ENCODE data around the gene C6orf47.
"Not testable (repeated sequence)": the region's sequence is repeated elsewhere in the genome, so short reads cannot be mapped to it uniquely, and the experiment has no call there.

Gene C6orf47

GRCh38 chr6:31660381-31661261, at the start of gene C6orf47:
Gene C6orf47, minus strand, starts transcription at chr6:31660778. Its CDS starts 831 bp downstream, at chr6:31659947.
- peak; percentile 65 for DNase-seq (ENCODE audit: low read depth)

DNA sequence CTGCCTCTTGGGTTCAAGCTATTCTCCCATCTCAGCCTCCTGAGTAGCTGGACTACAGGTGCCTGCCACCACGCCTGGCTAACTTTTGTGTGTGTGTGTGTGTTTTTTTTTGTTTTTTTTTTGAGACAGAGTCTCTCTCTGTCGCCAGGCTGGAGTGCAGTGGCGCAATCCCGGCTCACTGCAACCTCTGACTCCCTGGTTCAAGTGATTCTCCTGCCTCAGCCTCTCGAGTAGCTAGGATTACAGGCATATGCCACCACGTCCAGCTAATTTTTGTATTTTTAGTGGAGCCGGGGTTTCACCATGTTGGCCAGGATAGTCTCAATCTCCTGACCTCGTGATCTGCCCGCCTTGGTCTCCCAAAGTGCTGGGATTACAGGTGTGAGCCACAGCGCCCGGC, 48.6 kb upstream of the C6orf47 start:
- DNase-seq (ENCODE audit: low read depth): not testable (repeated sequence)

GRCh38 chr6:31708224-31708623, 47.6 kb upstream of the C6orf47 start:
- no peak for DNase-seq (ENCODE audit: low read depth)

GRCh38 chr6:31707701-31708100, 47.1 kb upstream of the C6orf47 start:
- no peak for DNase-seq (ENCODE audit: low read depth)

DNA sequence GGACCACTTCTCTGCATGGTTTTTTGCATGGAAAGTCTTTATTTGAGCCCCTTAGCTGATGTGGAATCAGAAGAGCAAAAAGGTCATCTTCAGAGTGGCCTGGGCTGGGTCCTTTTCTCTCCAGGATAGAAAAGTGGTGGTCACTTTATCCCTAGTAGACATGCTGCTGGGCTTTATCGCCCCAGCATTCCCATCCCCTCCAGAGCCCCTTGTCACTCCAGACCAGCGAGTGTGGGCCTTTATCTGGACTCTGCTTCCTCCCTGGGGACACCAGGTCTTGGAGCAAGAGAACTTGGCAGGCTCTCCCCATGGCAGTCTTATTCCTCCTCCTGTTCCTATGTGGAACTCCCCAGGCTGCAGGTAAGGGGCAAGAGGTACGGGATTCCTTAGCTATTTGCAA, 46.0 kb upstream of the C6orf47 start, which contains the start of gene LY6G6F:
Gene LY6G6F (plus strand): TSS at position 268 of the 400 bp plus-strand sequence. CDS start 41 bp downstream, at position 309.
- DNase-seq (ENCODE audit: low read depth): no peak

- DNase-seq (ENCODE audit: low read depth): no peak
Measured at GRCh38 chr6:31705931-31706330, 45.4 kb upstream of the C6orf47 start.

GRCh38 chr6:31702819-31703716, 42.5 kb upstream of the C6orf47 start, which contains the start of gene ABHD16A:
Gene ABHD16A, minus strand, starts transcription at chr6:31703324. Its CDS starts 43 bp downstream, at chr6:31703281.
- DNase-seq (ENCODE audit: low read depth): peak; percentile 94

GRCh38 chr6:31702405-31702818, 41.8 kb upstream of the C6orf47 start:
- DNase-seq (ENCODE audit: low read depth): no peak

- DNase-seq (ENCODE audit: low read depth): no peak
Measured at GRCh38 chr6:31701666-31702404, 41.3 kb upstream of the C6orf47 start.

GRCh38 chr6:31700740-31701401, 40.3 kb upstream of the C6orf47 start:
- no peak for DNase-seq (ENCODE audit: low read depth)

GRCh38 chr6:31697555-31697954, 37.0 kb upstream of the C6orf47 start:
- DNase-seq (ENCODE audit: low read depth): no peak

- no peak for DNase-seq (ENCODE audit: low read depth)
Measured at GRCh38 chr6:31693535-31693934, 33.0 kb upstream of the C6orf47 start.

- DNase-seq (ENCODE audit: low read depth): no peak
Measured at GRCh38 chr6:31692886-31693285, 32.3 kb upstream of the C6orf47 start.

DNA sequence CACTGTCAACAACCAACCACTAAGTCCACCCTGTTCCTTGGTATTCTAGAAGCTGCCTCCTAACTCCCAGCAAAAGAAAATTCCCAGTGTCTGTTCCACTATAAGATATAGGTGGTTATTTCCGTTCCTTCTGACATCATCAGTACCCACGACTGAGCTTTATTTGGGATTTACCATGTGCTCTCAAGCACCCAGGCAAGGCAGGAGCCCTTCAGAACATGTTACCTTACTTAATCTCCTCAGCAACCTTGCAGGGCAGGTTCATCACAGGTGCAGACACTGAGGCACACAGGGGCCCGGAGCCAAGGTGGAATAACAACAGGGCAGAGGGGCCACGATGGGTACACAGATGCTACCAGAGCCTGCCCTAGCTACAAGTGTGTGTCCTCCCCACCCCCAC, 31.8 kb upstream of the C6orf47 start:
- DNase-seq (ENCODE audit: low read depth): no peak

DNA sequence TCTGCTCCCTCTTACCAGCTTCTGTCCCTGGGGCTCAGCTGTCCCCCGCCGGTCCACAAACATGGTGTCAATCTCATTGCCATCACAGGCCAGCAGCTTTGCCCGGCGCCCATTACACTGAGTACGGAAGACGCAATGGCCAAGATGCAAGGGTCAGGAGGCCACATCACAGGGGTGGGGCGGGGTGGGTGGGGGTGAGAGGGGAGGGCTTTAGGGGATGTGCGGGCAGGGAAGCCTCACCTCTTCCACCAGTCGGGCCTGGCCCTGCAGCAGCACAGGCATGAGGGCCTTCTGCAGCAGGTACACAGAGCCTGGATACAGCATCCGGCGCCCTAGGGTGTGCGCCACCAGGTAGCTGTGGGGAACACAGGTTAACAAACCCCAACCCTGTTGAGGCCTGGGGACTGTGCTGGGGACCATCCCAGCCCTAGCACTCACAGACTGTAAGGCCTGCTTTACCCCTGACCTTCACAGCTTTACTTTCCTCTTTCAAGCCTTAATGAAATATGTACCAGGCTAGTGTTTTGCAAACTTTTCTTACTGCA, 31.1 kb upstream of the C6orf47 start:
- DNase-seq (ENCODE audit: low read depth): no peak

DNA sequence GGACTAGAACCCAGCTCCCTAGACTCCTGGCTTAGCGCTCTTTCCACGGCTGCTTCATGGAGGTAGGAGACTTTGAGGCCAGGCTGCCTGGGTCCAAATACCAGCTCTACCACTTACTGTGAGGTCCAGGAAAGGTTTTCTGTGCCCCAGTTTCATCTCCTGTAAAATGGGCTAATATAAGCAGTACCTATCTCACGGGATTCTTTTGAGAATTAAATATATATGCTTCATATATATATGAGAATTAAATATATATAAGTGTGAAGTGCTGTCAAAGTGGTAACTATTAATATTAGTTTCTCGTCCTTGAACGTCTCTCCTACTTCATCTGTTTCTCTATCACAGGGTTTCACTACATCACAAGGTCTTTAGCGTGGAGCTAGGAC, 30.5 kb upstream of the C6orf47 start:
- DNase-seq (ENCODE audit: low read depth): no peak

- DNase-seq (ENCODE audit: low read depth): no peak
Measured at GRCh38 chr6:31690231-31691077, 29.9 kb upstream of the C6orf47 start.

DNA sequence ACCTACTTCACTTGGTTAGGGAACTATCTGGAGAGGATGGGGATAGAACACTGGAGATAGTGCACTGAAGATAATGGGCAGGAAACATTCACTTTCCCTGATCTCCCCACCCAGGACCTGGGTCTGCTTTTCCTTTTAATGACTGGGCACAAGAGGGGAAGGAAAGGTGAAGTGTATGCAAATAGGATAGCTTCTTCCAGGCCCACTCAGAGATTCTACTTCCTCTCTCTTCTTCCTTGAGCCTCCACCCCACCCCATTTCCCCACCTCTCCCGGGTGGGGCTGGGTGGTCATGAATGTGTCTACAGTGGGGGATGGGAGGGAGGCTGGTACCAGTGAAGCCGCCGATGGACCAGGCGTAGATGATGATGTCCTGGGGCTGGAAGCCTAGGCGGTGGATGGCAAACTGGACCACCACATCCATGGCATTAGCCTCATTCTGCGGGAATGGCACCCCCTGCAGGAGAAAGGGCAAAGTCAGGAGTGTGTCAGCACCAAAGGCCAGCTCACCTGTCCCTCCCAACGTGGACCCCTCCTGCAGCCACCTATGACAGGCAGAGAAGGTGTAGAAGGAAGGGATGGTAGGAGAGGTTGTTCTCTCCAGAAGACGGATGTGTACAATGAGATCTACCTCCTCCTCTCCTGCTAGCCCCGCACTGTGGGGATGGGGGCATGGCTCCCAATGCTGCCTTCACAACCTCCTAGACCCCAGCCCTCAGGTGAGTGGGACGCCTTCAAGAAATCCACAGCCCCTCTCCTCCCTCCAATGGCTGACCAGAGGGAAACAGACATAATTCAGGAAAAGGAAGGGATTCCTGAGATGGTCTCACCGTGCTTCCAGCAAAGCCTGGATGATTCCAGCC, 28.9 kb upstream of the C6orf47 start:
- DNase-seq (ENCODE audit: low read depth): no peak

Measured in activated T-helper 9 cell treated with anti-CD3 and anti-CD28 coated beads, Interleukin-2, amount 50 U/mL, for 16 hours (primary cell).